ENCODE measurements around the gene DOCK2. TPM values are rescaled to one million over a fixed set of nuclear protein-coding genes. Genes with fewer than 3 reads are reported as not detected.

The DOCK2 gene
- total and polyA plus RNA-seq, 2 of the 8 experiments (the other 6 are each of a cell fraction or from before 2014, with no cell fraction given) = 3.9 to 5.7 TPM

GRCh38 chr5:170049713-170050112 lies 412.6 kb downstream of the DOCK2 start:
- Histone ChIP-seq H2AFZ (ENCODE audit: low read length) (no peak overlapping the region), H3K27me3 (replicated peaks in 1 of 4; ENCODE audit: control insufficient read depth in 3 of 4, extremely low read depth in 1 of 4, insufficient read depth in 3 of 4, low read length in 3 of 4) (no peaks in the 10 kb centered on the region), H3K79me2 (ENCODE audit: control insufficient read depth in 1 of 2, insufficient read depth in 2 of 2, low read length in 2 of 2) (no peaks in the 10 kb centered on the region), H3K4me3 (ENCODE audit: extremely low read depth in 1 of 4, insufficient read depth in 2 of 4, low read depth in 3 of 4, low read length in 4 of 4) (no peak overlapping the region), H3K4me1 (replicated peaks in 1 of 4; ENCODE audit: control insufficient read depth in 3 of 4, insufficient read depth in 4 of 4, low read length in 3 of 4) (peaks cover 0 to 4% (median 3%) of the 10 kb centered on the region in 4 experiments; a peak in 3 of 7 replicates), H3K4ac (replicated peaks; ENCODE audit: insufficient read length, low read depth, low read length) (no peak overlapping the region), H2BK5ac (ENCODE audit: low read depth, low read length) (no peak overlapping the region), H2AK5ac (ENCODE audit: low read depth, low read length) (no peak overlapping the region), H3K56ac (replicated peaks; ENCODE audit: insufficient read length, low read depth, low read length) (no peak overlapping the region), H3K23me2 (ENCODE audit: low read depth, low read length) (no peaks in the 10 kb centered on the region), H2BK120ac (replicated peaks; ENCODE audit: low read depth, low read length) (no peak overlapping the region), H4K8ac (ENCODE audit: extremely low read depth, insufficient read depth, low read length) (no peak overlapping the region), H3K36me3 (ENCODE audit: control insufficient read depth in 2 of 4, insufficient read depth in 4 of 4, low read length in 3 of 4) (no peaks in the 10 kb centered on the region), H2BK12ac (ENCODE audit: low read depth, low read length) (no peak overlapping the region), H4K20me1 (replicated peaks in 1 of 2; ENCODE audit: control insufficient read depth in 1 of 2, insufficient read depth in 2 of 2, low read length in 2 of 2) (no peaks in the 10 kb centered on the region), H3K27ac (ENCODE audit: low read depth, low read length) (no peak overlapping the region), H3K23ac (ENCODE audit: insufficient read length) (no peak overlapping the region), H3K14ac (ENCODE audit: insufficient read length) (no peak overlapping the region), H3K9ac (replicated peaks in 1 of 4; ENCODE audit: extremely low read depth in 1 of 4, low read depth in 3 of 4, low read length in 3 of 4) (no peak overlapping the region), H3K79me1 (ENCODE audit: low read depth, low read length) (no peaks in the 10 kb centered on the region), H3K9me3 (ENCODE audit: insufficient read depth in 2 of 2, low read depth in 1 of 2, low read length in 1 of 2) (no peaks in the 10 kb centered on the region), H4K91ac (replicated peaks; ENCODE audit: insufficient read length, low read length) (no peak overlapping the region), H2BK15ac (ENCODE audit: low read length) (no peak overlapping the region), H2BK20ac (ENCODE audit: low read length) (no peak overlapping the region), H4K5ac (ENCODE audit: insufficient read length, low read depth, low read length) (no peak overlapping the region), H3K18ac (ENCODE audit: extremely low read depth, low read length) (no peak overlapping the region), H3K4me2 (ENCODE audit: insufficient read depth in 1 of 2, low read depth in 2 of 2, low read length in 2 of 2) (no peak overlapping the region)
- ChIA-PET CTCF (ENCODE audit: partially characterized antibody) (interaction anchor here (2.2 kb wide), 1 partner anchor 21 kb away, joined by 9 read pairs; no protein-coding TSS in a partner anchor), POLR2A (ENCODE audit: partially characterized antibody) (no interaction called here)
- TF ChIP-seq CTCF (IDR thresholded peaks at IDR 0.05; ENCODE audit: control extremely low read depth in 1 of 3, insufficient read depth in 1 of 3, low read depth in 1 of 3, low read length in 3 of 3) = no peak
- TF ChIP-seq KDM4A (IDR thresholded peaks at IDR 0.05; ENCODE audit: low read depth, low read length, severe bottlenecking) = no peak
- no peak for TF ChIP-seq SIRT6 (IDR thresholded peaks at IDR 0.05; ENCODE audit: low read length)
- TF ChIP-seq GABPA (IDR thresholded peaks at IDR 0.05; ENCODE audit: borderline replicate concordance, insufficient read depth, low read length) = no peak
- 90% methylated on average over 3 of the region's 3 CpGs; no CpG with 5 or more reads in 1 of the 2 experiments for WGBS, 2 experiments (ENCODE audit: extremely low coverage in 1 of 2, insufficient coverage in 1 of 2, insufficient read length in 1 of 2, insufficient replicate concordance in 2 of 2, low coverage in 1 of 2, low lambda C conversion rate in 2 of 2, missing lambda C conversion rate in 1 of 2)
- no peak for DNase-seq (ENCODE audit: low read depth in 1 of 2, low spot score in 2 of 2)
- no peak for FAIRE-seq
